Calu3 (cell line): ENCODE results near the gene CRIM1. TPM values are rescaled to one million over a fixed set of nuclear protein-coding genes. Genes with fewer than 3 reads are reported as not detected.

Source experiments
- BruUV-seq: library from RNA; stranded (reverse); fragments of 400-500 nt; replicated peaks from 2 replicates; lab custom pipeline; 2021; lab: Mats Ljungman, UMichigan
- CTCF ChIA-PET: fragments of 300-600 bp; sonication (Branson Sonifier 250); formaldehyde crosslinking; loops from one replicate; lab custom pipeline; 2022; ENCODE audit warnings: antibody characterized with exemption; lab: Charles Lee
- DNase-seq: peaks from one replicate; pipeline ENCODE4 v3.0.0; 2022
- H3K27ac Mint-ChIP-seq: one replicate; pipeline ENCODE4 v1.8.0; 2022; ENCODE audit warnings: mixed read lengths; ENCODE audit not compliant: unreplicated experiment
- H3K27me3 Mint-ChIP-seq: one replicate; pipeline ENCODE4 v1.8.0; 2022; ENCODE audit warnings: mixed read lengths; ENCODE audit not compliant: unreplicated experiment
- H3K36me3 Mint-ChIP-seq: one replicate; pipeline ENCODE4 v1.8.0; 2022; ENCODE audit warnings: mild to moderate bottlenecking, moderate library complexity, mixed read lengths; ENCODE audit not compliant: insufficient read depth, unreplicated experiment
- H3K4me1 Mint-ChIP-seq: one replicate; pipeline ENCODE4 v1.8.0; 2022; ENCODE audit warnings: mild to moderate bottlenecking, low read depth, mixed read lengths; ENCODE audit not compliant: unreplicated experiment
- H3K4me3 Mint-ChIP-seq: one replicate; pipeline ENCODE4 v1.8.0; 2022; ENCODE audit warnings: mild to moderate bottlenecking, low read depth, moderate library complexity, mixed read lengths; ENCODE audit not compliant: unreplicated experiment
- H3K9me3 Mint-ChIP-seq: one replicate; pipeline ENCODE4 v1.8.0; 2022; ENCODE audit warnings: low read depth, mixed read lengths; ENCODE audit not compliant: unreplicated experiment
- intact Hi-C: fragments of 100-400 bp; cut with micrococcal nuclease; formaldehyde crosslinking; loops from one replicate; pipeline ENCODE4 v1.10.0; 2022; ENCODE audit not compliant: unreplicated experiment
- total RNA-seq: library from RNA; stranded (reverse); gene quantifications from 2 replicates; pipeline ENCODE4 v1.2.3, GENCODE V29; 2022
- TF ChIP-seq, protein P1 (sequence below): fragments of 200-600 bp; IDR thresholded peaks from one replicate; pipeline ENCODE4 v1.8.0; 2022; ENCODE audit warnings: antibody characterized with exemption; ENCODE audit not compliant: unreplicated experiment

The CRIM1 gene
- total RNA-seq, 1 experiment from 2014 or later = 57.6 TPM

DNA sequence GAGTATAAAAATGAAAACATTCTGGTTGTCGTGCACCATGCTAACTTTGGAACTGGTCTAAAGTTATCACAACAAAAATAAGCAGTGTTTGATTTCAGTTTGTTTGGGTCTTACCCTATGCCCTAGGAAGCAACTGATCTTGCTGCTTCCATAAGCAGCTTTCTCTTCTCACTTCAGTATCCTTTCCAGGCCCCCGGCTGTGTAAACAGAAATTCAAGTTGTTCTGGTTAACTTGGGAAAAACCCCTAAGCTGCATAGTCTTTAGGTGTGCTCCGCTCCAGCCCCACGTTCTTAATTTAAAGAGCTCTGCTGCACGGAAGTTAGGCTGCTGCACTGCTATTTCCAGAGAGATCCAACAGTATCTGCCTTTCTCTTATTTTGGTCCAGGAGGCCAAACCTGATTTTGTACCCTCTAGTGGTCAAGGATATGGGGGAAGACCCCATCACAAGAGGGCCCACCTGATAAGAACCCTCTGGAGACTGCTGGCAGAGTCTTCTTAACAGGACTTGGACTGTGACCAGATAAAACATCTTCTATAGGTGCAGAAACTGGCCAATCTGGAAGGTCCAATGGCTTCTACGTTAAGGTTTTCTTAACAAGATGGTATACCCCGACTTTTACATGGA is 173.3 kb downstream of the CRIM1 start:
- BruUV-seq = no TSS peak
- H3K4me3 Mint-ChIP-seq = no peak overlapping the region
- no peaks in the 10 kb centered on the region for H3K36me3 Mint-ChIP-seq
- CTCF ChIA-PET = no interaction called here
- TF ChIP-seq, protein P1, sequence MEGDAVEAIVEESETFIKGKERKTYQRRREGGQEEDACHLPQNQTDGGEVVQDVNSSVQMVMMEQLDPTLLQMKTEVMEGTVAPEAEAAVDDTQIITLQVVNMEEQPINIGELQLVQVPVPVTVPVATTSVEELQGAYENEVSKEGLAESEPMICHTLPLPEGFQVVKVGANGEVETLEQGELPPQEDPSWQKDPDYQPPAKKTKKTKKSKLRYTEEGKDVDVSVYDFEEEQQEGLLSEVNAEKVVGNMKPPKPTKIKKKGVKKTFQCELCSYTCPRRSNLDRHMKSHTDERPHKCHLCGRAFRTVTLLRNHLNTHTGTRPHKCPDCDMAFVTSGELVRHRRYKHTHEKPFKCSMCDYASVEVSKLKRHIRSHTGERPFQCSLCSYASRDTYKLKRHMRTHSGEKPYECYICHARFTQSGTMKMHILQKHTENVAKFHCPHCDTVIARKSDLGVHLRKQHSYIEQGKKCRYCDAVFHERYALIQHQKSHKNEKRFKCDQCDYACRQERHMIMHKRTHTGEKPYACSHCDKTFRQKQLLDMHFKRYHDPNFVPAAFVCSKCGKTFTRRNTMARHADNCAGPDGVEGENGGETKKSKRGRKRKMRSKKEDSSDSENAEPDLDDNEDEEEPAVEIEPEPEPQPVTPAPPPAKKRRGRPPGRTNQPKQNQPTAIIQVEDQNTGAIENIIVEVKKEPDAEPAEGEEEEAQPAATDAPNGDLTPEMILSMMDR = no peak
- H3K27me3 Mint-ChIP-seq = no peaks in the 10 kb centered on the region
- no peaks in the 10 kb centered on the region for H3K4me1 Mint-ChIP-seq
- no peak overlapping the region for H3K27ac Mint-ChIP-seq
- no peak for DNase-seq
- intact Hi-C loops = no loop called here
- no peaks in the 10 kb centered on the region for H3K9me3 Mint-ChIP-seq

DNA sequence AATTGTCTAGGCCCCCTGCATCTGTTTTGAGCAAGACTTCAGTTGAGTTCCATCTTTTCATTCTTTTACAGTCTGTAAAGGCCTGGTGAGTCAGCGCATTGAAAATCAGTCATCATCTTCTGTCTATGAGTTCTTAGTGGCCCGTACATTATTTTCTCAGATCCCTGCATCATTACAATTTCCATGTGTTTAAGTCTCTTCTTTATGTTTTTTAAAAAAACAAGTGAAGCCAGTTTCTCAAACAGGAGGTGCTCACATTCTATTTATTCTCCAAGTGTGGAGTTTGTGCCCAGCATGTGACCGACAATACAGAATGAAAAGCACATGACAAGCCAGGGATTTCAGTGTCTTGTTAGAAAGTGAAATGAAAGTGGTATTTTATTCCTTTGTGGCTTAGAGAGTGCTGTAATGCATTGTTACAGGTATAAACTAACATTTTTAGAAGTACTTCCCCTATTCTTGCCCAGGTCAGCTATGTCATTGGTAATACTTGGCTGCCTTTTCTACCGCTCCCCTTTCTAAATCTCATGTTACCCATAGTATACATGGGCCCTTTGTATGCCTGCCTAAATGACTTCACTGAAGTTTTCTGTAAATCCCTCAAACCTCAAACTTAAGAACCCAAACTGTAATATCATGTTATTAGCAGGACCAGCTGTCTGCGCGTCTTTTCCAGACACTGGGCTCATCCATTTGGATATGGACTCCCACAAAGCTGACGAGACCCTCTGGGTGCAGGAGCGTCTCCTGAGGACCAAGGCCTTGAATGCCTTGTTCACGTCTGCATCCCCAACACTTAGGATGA is 174.8 kb downstream of the CRIM1 start:
- no peak overlapping the region for H3K27ac Mint-ChIP-seq
- TF ChIP-seq, protein P1 = no peak
- no peak overlapping the region for H3K4me3 Mint-ChIP-seq
- H3K4me1 Mint-ChIP-seq = no peaks in the 10 kb centered on the region
- no peaks in the 10 kb centered on the region for H3K27me3 Mint-ChIP-seq
- intact Hi-C loops = no loop called here
- no peaks in the 10 kb centered on the region for H3K36me3 Mint-ChIP-seq
- no peaks in the 10 kb centered on the region for H3K9me3 Mint-ChIP-seq
- CTCF ChIA-PET = no interaction called here
- no peak for DNase-seq
- BruUV-seq = no TSS peak

DNA sequence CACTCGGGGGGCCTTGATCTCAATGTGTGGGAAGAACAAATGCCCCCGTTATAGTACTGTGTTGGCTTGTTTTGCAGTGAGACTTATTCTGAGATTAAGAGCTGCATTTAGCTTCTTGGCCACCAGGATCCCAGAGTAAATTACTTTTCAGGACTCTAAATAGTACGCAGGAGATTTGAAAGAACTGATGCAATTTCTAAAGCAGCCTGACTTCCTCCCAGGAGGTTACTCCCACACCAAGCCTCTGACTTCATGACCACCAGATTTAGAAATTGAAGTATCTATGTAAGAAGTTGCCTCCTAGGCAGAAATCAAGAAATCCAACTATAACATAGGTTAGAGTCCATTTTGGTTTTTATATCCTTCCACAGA is 175.4 kb downstream of the CRIM1 start:
- TF ChIP-seq, protein P1 = no peak
- no TSS peak for BruUV-seq
- H3K36me3 Mint-ChIP-seq = no peaks in the 10 kb centered on the region
- no peaks in the 10 kb centered on the region for H3K4me1 Mint-ChIP-seq
- H3K9me3 Mint-ChIP-seq = no peaks in the 10 kb centered on the region
- no peak overlapping the region for H3K4me3 Mint-ChIP-seq
- CTCF ChIA-PET = no interaction called here
- no peak overlapping the region for H3K27ac Mint-ChIP-seq
- intact Hi-C loops = no loop called here
- H3K27me3 Mint-ChIP-seq = no peaks in the 10 kb centered on the region
- DNase-seq = no peak

DNA sequence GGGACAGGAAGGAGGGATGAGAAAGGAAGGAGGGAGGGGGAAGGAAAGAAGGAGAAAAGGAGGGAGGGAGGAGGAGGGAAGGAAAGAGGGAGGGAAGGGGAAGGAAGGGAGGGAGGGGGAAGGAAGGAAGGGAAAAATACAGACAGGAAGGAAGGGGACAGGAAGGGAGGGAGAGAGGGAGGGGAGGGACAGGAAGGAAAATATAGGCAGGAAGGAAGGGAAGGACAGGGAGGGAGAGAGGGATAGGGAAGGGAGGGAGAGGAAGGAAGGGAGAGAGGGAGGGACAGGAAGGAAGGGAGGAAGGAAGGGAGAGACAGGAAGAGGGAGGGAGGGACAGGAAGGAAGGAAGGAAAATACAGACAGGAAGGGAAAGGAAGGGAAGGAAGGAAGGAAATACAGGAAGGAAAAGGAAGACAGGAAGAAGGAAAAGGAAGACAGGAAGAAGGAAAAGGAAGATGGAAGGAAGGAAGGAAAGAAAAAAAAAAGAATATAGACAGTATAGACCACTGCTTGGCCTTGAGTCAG is 178.8 kb downstream of the CRIM1 start:
- TF ChIP-seq, protein P1 = no peak
- intact Hi-C loops = no loop called here
- Mint-ChIP-seq H3K4me1 (no peaks in the 10 kb centered on the region), H3K4me3 (no peak overlapping the region), H3K27me3 (no peaks in the 10 kb centered on the region), H3K27ac (no peak overlapping the region), H3K9me3 (no peaks in the 10 kb centered on the region), H3K36me3 (peaks cover 6% of the 10 kb centered on the region)
- CTCF ChIA-PET = no interaction called here
- no TSS peak for BruUV-seq
- DNase-seq = no peak
